ENCODE data around the gene MPHOSPH6. TPM values are rescaled to one million over a fixed set of nuclear protein-coding genes. Genes with fewer than 3 reads are reported as not detected.

MPHOSPH6 gene
- total RNA-seq, 1 donor from 2014 or later = 23.7 TPM

DNA sequence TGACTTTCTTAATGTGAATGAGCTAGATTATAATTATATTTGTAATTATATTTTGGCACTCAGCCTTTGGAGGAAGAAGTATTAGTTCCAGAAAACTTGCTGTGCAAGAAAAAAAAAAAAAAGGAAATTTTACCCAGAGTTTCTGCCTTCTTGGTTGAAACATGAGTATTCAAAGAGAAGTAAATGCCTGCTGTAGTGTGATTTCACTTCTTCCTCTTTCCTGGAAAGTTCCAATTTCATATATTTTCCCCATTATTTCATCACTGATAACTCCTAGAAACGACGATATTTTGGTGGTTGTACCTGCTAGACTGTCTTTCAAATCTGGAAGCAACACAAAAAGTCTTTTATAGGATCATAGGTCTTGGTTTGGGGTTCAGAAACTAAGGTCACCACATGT is 20.4 kb upstream of the MPHOSPH6 start:
- no peak for DNase-seq (ENCODE audit: low read depth)
- H3K9me3 ChIP-seq (ENCODE audit: insufficient read depth, low read depth, low read length) = no peaks in the 10 kb centered on the region
- H3K27me3 Mint-ChIP-seq (ENCODE audit: low read depth, unreplicated experiment) = peaks cover 3% of the 10 kb centered on the region
- no peak overlapping the region for H3K27ac ChIP-seq (ENCODE audit: low read depth, low read length)
- H3K36me3 ChIP-seq (ENCODE audit: insufficient read depth, low read length) = no peaks in the 10 kb centered on the region
- H3K36me3 Mint-ChIP-seq (ENCODE audit: low read depth, unreplicated experiment) = no peaks in the 10 kb centered on the region
- peaks cover 8% of the 10 kb centered on the region for H3K4me1 ChIP-seq (ENCODE audit: insufficient read depth, low read length)
- H2AFZ ChIP-seq (ENCODE audit: low read depth, low read length) = no peak overlapping the region
- no peak for FAIRE-seq
- H4K20me1 ChIP-seq (ENCODE audit: insufficient read depth, low read length) = no peaks in the 10 kb centered on the region
- H3K27ac Mint-ChIP-seq (ENCODE audit: unreplicated experiment) = no peak overlapping the region
- H3K4me3 Mint-ChIP-seq (ENCODE audit: unreplicated experiment) = no peak overlapping the region
- no peak overlapping the region for H3K4me3 ChIP-seq (ENCODE audit: insufficient read depth, low read depth, low read length)
- H3K27me3 ChIP-seq (ENCODE audit: insufficient read depth, low read length) = peaks cover 3% of the 10 kb centered on the region
- no peaks in the 10 kb centered on the region for H3K79me2 ChIP-seq (ENCODE audit: insufficient read depth, low read length)
- TF ChIP-seq EZH2 (IDR thresholded peaks at IDR 0.05; ENCODE audit: insufficient read depth, low read length) = no peak
- TF ChIP-seq, protein P1, sequence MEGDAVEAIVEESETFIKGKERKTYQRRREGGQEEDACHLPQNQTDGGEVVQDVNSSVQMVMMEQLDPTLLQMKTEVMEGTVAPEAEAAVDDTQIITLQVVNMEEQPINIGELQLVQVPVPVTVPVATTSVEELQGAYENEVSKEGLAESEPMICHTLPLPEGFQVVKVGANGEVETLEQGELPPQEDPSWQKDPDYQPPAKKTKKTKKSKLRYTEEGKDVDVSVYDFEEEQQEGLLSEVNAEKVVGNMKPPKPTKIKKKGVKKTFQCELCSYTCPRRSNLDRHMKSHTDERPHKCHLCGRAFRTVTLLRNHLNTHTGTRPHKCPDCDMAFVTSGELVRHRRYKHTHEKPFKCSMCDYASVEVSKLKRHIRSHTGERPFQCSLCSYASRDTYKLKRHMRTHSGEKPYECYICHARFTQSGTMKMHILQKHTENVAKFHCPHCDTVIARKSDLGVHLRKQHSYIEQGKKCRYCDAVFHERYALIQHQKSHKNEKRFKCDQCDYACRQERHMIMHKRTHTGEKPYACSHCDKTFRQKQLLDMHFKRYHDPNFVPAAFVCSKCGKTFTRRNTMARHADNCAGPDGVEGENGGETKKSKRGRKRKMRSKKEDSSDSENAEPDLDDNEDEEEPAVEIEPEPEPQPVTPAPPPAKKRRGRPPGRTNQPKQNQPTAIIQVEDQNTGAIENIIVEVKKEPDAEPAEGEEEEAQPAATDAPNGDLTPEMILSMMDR (IDR thresholded peaks at IDR 0.05; ENCODE audit: insufficient read depth, low read depth, low read length) = no peak
- no peaks in the 10 kb centered on the region for H3K9me3 Mint-ChIP-seq (ENCODE audit: unreplicated experiment)
- peaks cover 5% of the 10 kb centered on the region for H3K4me1 Mint-ChIP-seq (ENCODE audit: low read depth, unreplicated experiment)
- H3K9ac ChIP-seq (ENCODE audit: low read length) = no peak overlapping the region
- H3K4me2 ChIP-seq (ENCODE audit: low read length) = no peak overlapping the region

DNA sequence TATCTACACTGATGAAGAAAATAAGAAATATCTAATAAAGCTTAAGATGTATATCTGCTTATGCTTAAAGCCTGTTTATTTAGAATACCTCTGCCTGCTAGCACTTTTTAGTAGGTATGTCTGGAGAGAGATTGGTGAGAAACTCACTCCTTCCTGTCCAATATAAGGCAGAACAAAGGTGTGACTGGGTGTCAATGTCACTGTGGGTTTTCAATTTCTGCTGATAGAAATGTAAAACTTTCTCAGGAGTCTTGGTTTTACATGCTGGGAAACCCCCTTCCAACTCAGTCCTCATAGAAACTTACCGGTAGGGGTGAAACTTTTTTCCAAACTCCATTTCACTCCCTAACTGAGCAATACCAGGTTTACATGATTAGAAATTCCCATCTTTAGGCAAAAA is 17.8 kb upstream of the MPHOSPH6 start:
- no peaks in the 10 kb centered on the region for H3K36me3 ChIP-seq (ENCODE audit: insufficient read depth, low read length)
- H4K20me1 ChIP-seq (ENCODE audit: insufficient read depth, low read length) = no peaks in the 10 kb centered on the region
- peaks cover 3% of the 10 kb centered on the region for H3K27me3 ChIP-seq (ENCODE audit: insufficient read depth, low read length)
- Mint-ChIP-seq H3K27me3 (ENCODE audit: low read depth, unreplicated experiment) (peaks cover 3% of the 10 kb centered on the region), H3K36me3 (ENCODE audit: low read depth, unreplicated experiment) (no peaks in the 10 kb centered on the region), H3K27ac (ENCODE audit: unreplicated experiment) (no peak overlapping the region), H3K9me3 (ENCODE audit: unreplicated experiment) (no peaks in the 10 kb centered on the region), H3K4me3 (ENCODE audit: unreplicated experiment) (no peak overlapping the region), H3K4me1 (ENCODE audit: low read depth, unreplicated experiment) (peaks cover 4% of the 10 kb centered on the region)
- no peak for TF ChIP-seq EZH2 (IDR thresholded peaks at IDR 0.05; ENCODE audit: insufficient read depth, low read length)
- TF ChIP-seq, protein P1 (IDR thresholded peaks at IDR 0.05; ENCODE audit: insufficient read depth, low read depth, low read length) = no peak
- H3K27ac ChIP-seq (ENCODE audit: low read depth, low read length) = no peak overlapping the region
- no peak for FAIRE-seq
- no peaks in the 10 kb centered on the region for H3K79me2 ChIP-seq (ENCODE audit: insufficient read depth, low read length)
- peaks cover 5% of the 10 kb centered on the region for H3K4me1 ChIP-seq (ENCODE audit: insufficient read depth, low read length)
- no peak for DNase-seq (ENCODE audit: low read depth)
- no peak overlapping the region for H3K9ac ChIP-seq (ENCODE audit: low read length)
- H3K4me3 ChIP-seq (ENCODE audit: insufficient read depth, low read depth, low read length) = no peak overlapping the region
- H3K9me3 ChIP-seq (ENCODE audit: insufficient read depth, low read depth, low read length) = no peaks in the 10 kb centered on the region
- H2AFZ ChIP-seq (ENCODE audit: low read depth, low read length) = no peak overlapping the region
- H3K4me2 ChIP-seq (ENCODE audit: low read length) = no peak overlapping the region

DNA sequence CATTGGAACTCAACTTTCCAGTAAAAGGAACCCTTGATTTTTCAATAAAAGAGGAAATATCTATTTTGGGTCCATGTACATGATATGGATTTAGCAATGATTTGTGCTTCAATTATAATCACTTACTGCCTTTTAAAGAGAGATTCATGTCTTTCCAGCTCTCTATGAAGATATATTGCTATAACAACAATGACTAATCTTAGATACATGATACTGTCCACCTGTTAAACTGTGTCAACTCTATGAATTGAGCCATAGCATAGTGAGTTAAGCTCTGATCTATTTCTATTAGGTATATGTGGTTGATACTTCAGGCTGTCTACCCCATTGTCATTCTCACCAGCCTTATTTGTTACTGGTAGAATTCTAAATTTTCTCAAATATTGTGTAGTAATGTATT is 15.0 kb upstream of the MPHOSPH6 start:
- H3K4me2 ChIP-seq (ENCODE audit: low read length) = no peak overlapping the region
- no peak overlapping the region for H3K27ac ChIP-seq (ENCODE audit: low read depth, low read length)
- no peak overlapping the region for H3K27ac Mint-ChIP-seq (ENCODE audit: unreplicated experiment)
- no peaks in the 10 kb centered on the region for H3K9me3 Mint-ChIP-seq (ENCODE audit: unreplicated experiment)
- H3K27me3 ChIP-seq (ENCODE audit: insufficient read depth, low read length) = peaks cover 3% of the 10 kb centered on the region
- no peaks in the 10 kb centered on the region for H3K4me1 Mint-ChIP-seq (ENCODE audit: low read depth, unreplicated experiment)
- FAIRE-seq = no peak
- no peaks in the 10 kb centered on the region for H3K36me3 Mint-ChIP-seq (ENCODE audit: low read depth, unreplicated experiment)
- no peak for TF ChIP-seq EZH2 (IDR thresholded peaks at IDR 0.05; ENCODE audit: insufficient read depth, low read length)
- TF ChIP-seq, protein P1 (IDR thresholded peaks at IDR 0.05; ENCODE audit: insufficient read depth, low read depth, low read length) = no peak
- H3K4me3 Mint-ChIP-seq (ENCODE audit: unreplicated experiment) = no peak overlapping the region
- no peaks in the 10 kb centered on the region for H4K20me1 ChIP-seq (ENCODE audit: insufficient read depth, low read length)
- no peak for DNase-seq (ENCODE audit: low read depth)
- no peaks in the 10 kb centered on the region for H3K36me3 ChIP-seq (ENCODE audit: insufficient read depth, low read length)
- peaks cover 3% of the 10 kb centered on the region for H3K27me3 Mint-ChIP-seq (ENCODE audit: low read depth, unreplicated experiment)
- no peak overlapping the region for H2AFZ ChIP-seq (ENCODE audit: low read depth, low read length)
- H3K4me3 ChIP-seq (ENCODE audit: insufficient read depth, low read depth, low read length) = no peak overlapping the region
- H3K9me3 ChIP-seq (ENCODE audit: insufficient read depth, low read depth, low read length) = no peaks in the 10 kb centered on the region
- H3K79me2 ChIP-seq (ENCODE audit: insufficient read depth, low read length) = no peaks in the 10 kb centered on the region
- H3K4me1 ChIP-seq (ENCODE audit: insufficient read depth, low read length) = no peaks in the 10 kb centered on the region
- no peak overlapping the region for H3K9ac ChIP-seq (ENCODE audit: low read length)

Data from astrocyte (in vitro differentiated cells and primary cell).